GM21717 (cell line): ENCODE data around the gene SUGP2.
"Not testable (repeated sequence)": the region's sequence is repeated elsewhere in the genome, so short reads cannot be mapped to it uniquely, and the experiment has no call there.

ENCODE experiments used
- ATAC-seq: cut with Tn5 transposase; IDR thresholded peaks from one replicate; pipeline ENCODE4 v1.9.1; 2021; ENCODE audit warnings: mild to moderate bottlenecking, moderate library complexity; ENCODE audit not compliant: unreplicated experiment

The SUGP2 gene

DNA sequence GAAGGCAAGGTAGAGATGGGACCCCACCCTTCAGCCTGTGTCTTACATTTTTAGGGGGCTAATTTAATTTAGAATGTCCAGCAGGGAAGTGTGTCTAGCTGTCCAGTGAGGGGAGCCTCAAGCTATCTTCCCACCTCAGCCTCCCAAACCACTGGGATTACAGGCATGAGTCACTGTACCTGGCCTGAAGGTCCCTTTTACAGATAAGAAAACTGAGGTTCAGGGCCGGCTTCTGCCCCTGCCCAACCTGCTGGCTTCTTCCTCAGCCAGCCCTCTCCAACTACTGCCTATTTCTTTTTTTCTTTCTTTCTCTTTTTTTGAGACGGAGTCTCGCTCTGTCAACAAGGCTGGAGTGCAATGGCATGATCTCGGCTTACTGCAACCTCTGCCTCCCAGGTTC is 72.9 kb downstream of the SUGP2 start:
- ATAC-seq, result no peak

DNA sequence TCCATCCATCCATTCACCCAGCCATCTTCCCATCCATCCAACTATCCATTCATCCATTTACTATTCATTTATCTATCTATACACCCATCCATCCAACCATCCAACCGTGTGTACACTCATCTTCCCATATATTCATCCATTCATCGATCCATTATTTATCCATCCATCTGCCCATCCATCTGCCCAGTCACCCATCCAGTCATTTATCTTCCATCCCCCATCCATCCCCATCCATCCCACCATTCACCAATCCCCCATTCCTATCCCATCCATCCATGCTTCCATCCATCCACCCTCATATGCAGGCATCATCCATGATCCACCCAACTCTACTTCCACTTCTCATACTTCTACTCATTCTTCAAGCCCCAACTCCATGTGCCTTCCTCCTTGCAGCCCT is 78.3 kb downstream of the SUGP2 start:
- ATAC-seq, result no peak

DNA sequence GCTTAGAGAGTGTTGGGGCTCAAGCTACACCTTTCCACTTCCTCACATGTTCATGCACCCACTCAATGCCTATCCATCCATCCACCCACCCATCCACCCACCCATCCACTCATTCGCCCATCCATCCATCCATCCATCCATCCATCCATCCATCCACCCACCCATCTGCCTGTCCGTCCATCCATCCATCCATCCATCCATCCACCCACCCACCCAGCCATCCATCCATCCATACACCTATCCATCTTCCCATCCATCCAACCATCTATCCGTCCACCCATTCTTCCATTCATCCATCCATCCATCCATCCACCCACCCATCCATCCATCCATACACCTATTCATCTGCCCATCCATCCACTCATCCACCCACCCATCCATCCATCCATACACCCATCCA is 79.2 kb downstream of the SUGP2 start:
- ATAC-seq, result no peak

DNA sequence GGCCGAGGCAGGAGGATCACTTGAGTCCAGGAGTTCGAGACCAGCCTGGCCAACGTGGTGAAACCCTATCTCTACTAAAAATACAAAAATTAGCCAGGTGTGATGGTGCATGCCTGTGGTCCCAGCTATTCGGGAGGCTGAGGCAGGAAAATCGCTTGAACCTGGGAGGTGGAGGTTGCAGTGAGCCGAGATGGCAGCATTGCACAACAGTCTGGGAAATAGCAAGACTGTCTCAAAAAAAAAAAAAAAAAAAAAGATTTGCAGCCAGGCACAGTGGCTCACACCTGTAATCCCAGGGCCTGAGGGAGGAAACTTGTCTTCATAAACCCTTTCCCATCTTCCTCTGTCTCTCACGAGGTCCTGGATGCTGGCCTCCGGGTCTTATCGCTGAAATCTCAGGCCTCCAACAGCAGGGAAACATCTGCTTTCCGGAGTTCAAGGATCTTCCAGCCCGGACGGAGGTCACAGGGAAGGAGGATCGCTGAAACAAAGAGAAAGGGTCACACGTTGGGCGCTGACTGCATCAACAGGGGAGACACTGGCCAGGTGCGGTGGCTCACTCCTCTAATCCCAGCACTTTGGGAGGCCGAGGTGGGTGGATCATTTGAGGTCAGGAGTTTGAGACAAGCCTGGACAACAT is 80.8 kb downstream of the SUGP2 start:
- ATAC-seq, result not testable (repeated sequence)

DNA sequence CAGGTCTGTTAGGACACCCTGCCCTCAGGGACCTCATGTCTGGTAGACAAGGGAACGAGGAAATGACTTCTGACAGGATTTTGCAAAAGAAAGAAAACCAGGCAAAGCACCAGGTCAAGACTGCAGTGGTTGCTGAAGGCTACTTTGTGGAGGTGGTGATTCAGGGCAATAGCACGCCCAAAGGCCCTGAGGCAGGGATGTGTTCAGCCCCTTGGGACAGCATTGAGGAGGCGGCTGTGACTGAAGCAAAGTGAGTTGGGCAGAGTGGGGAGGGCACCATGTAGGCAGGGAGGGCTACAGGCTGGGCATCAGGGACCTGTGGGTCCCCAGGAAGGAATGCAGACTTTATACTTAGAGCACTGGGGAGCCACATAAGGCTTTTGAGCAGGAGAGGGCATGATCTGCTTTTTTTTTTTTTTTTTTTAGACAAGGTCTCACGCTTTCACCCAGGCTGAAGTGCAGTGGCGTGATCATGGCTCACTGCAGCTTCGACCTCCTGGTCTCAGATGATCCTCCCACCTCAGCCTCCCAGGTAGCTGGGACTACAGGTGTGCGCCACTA is 81.5 kb downstream of the SUGP2 start:
- no peak for ATAC-seq

DNA sequence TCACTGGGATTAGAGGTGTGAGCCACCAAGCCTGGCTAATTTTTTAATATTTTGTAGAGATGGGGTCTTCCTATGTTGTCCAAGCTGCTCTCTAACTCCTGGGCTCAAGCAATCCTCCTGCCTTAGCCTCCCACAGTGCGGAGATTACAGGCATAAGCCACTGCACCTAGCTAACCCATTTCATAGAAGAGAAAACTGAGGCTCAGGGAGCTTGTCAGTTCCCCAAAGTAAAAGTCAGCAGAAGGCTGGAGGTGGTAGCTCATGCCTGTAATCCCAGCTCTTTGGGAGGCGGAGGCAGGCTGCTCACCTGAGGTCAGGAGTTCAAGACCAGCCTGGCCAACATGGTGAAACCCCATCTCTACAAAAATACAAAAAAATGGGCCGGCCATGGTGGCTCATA is 83.5 kb downstream of the SUGP2 start:
- no peak for ATAC-seq

DNA sequence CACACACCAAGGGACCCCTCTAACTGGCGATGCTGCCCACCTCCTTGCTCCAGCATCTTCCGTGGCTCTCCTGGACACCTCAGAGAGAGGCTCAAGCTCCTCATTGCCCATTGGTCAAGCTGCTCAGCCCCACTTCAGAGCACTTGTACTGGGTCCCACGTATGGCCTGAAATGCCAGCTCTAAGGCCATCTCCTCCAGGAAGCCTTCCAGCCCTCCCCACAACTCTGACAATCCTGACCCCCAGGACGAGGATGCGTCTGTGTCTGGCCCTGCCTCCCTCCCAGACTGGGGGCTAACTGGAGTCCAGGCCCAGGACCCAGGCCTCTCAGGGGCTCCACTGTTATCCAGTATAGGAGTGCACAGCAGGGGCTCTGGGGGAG is 84.4 kb downstream of the SUGP2 start:
- no peak for ATAC-seq

DNA sequence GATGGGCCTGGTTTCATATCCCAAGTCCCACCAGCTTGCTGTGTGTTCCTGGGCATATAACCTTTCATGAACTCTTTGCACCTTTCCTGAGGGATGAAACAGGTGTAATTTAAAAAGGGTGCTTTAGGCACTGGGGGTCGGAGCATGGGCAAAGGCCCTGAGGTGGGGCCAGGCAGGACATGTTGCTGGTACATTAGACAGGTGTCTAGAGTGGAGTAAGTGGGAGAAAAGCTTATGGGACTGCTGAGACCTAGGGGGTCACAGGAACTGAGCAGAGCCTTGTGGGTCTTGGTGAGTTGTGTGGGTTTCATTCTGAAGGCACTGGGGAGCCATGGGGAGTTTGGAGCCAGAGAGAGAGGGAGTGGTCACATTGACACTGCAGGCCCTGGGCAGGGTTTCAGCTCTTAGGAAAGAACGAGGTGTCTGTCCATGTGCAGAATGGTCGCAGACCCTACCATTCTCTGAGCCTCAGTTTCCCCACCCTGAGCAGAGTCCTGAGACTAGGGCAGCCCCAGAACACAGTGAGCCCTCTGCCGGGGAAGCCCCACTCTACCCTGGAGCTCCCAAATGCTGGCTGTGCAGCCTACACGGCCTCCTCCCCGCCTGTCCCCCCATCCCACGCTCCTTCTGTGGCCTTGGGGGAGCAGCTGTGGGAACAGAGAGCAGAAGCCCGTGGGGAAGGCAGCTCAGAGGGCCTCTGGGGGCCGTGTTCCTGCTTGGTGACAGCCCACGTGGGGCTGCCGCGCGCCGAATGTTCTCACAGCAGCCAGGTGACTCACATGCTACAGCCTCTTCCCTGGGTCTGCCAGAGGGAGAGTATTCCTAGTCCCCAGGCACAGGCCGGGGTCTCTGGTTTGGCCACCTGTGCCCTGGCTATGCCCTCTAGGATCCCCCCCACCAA is 85.0 kb downstream of the SUGP2 start:
- ATAC-seq, result no peak

DNA sequence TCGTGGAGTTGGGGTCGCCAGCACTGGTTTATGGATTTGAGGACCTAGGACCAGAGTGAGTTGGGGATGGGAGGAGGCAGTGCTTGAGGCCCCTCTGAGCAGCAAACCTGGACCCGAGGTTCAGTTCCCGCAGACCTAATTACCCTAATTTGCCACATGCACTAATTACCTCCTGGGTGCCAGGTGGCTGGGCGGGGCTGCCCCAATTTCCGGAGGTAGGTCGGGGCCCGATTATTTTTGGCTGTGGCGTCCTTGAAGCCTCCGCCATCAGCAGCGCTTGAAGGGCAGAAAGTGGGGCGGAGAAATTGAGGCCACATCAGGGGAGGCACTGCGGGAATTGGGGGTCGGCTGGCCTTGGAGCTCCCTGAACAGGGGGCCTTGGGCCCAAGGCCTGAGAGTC is 86.4 kb downstream of the SUGP2 start:
- no peak for ATAC-seq

DNA sequence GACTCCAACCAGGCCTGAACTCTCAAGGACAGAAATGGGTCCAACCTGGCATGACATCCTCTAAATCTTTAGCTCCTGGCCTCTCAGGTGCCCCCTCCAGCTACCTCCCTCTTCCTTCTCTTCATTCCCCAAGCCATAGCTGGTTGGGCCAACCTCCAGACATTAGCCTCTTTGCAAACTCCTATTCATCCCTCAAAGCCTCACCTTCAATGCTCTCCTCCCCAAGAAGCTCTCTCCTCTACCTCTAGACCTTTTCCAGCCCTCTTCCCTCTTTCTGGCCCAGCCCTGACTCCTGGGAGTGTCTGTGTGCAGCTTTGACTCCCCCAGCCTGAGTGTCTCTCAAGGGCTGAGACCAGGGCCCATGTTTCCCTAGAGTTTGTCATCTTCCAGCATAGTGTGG is 87.0 kb downstream of the SUGP2 start:
- no peak for ATAC-seq

DNA sequence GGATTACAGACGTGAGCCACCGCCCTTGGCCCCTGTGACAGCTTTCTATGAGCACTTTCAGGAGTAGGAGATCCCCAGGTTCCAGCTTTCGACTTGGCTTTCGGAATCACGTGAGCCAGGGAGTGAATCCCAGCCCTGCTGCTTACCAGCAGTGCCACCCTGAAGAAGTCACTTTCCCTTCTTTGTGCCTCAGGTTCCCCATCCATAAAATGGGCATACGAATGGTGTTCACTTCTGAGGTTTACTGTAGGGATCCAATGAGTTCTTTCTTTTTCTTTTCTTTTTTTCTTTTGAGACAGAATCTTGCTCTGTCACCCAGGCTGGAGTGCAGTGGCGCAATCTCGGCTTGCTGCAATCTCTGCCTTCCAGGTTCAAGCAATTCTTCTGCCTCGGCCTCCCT is 88.0 kb downstream of the SUGP2 start:
- ATAC-seq, result no peak

DNA sequence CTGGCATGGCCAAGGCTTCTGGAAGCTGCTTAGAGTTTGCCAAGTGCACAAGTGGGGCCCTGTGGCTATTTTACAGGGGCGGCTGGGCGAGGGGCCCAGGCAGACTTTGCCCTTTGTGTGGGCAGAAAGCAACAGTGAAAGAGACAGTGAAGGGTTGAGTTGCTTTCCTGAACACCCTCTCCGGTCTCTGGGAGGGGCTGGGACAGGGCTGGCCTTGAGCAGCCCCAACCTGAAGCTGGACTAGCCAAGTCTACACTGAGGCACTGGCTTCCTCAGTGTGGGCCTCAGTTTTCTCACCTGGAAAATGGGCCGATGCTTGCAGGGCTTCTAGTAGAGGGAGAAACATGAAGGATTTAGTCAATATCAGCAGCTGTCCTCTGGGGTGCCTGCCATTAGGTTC is 89.9 kb downstream of the SUGP2 start:
- ATAC-seq, result no peak

DNA sequence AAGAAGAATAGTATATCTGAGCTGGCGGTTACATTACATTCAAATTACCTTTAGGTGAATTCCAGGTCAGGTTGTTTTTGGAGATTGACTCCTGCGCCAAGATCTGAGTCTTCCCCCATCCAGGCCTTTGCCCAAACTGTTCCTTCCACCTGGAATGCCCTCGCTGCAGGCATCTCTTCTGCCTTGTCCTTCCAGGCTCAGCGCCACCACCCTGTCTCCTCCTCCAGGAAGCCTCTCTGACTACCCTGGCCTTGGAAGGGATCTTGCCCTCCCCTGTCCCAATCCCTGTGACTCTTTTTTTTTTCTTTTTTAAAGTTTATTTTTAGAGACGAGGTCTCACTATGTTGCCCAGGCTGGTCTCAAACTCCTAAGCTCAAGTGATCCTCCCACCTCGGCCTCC is 90.6 kb downstream of the SUGP2 start:
- no peak for ATAC-seq

DNA sequence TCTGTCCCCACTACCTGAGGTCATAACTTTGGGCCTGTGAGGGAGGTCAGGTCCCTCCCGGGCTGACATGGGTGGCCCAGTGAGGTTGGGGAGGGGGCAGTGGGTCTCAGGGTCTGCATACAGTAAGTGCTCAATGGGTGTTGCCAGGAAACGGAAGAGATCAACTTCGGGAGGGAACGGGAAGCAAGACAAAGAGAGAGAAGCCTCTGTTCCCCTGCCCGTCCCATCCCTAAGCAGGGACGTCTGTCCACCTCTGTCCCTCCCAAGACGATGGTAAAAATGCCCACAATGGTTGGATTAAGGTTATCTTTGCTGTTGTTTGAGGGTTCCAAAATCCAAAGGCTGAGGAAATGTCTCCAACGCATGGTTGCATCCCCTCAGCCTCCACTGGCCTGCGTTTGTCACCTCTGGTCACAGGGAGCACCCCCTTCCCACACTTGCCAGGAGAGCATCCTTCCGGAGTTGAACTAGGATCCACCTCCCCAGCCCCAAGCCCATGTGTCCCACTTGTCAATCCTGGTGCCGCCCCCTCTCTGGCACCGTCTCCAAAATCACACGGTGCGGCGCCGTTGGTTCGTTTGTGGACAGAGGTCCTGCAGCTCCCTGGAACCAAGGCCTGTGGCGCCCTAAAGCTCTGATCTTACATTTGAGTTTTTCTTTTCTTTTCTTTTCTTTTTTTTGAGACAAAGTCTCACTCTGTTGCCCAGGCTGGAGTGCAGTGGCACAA is 91.5 kb downstream of the SUGP2 start:
- ATAC-seq, result no peak
